Kidney (tissue), 14 donors: ENCODE data around the gene KCNK17. TPM values are rescaled to one million over a fixed set of nuclear protein-coding genes. Genes with fewer than 3 reads are reported as not detected.

ENCODE experiments used
- DNase-seq, 5 donors: peaks; one replicate each; pipeline ENCODE4 v3.0.0-alpha.2; 2013 to 2020
- FAIRE-seq: peaks from 2 replicates; lab custom pipeline; 2012; peaks lifted over from hg19 to GRCh38; lab: Jason Lieb, UNC
- H3K27ac ChIP-seq, 2 donors: one replicate each; pipeline ENCODE4 v1.7.0; 2013; ENCODE audit warnings: low read depth in 2 of 2, low read length in 2 of 2, inconsistent platforms in 1 of 2
- H3K27me3 ChIP-seq: one replicate; pipeline ENCODE4 v1.7.1; 2013; ENCODE audit warnings: low read length, inconsistent platforms; ENCODE audit not compliant: control insufficient read depth, insufficient read depth
- H3K36me3 ChIP-seq, 3 donors: one replicate each; pipeline versions ENCODE4 v1.7.0 to v1.7.1; 2013; ENCODE audit warnings: low read length in 3 of 3, control low read depth in 1 of 3, inconsistent platforms in 1 of 3; ENCODE audit not compliant: insufficient read depth in 3 of 3, control insufficient read depth in 2 of 3
- H3K4me1 ChIP-seq, 3 donors: one replicate each; pipeline versions ENCODE4 v1.7.0 to v1.7.1; 2013; ENCODE audit warnings: low read length in 3 of 3, inconsistent platforms in 1 of 3, low read depth in 1 of 3; ENCODE audit not compliant: control insufficient read depth in 2 of 3, insufficient read depth in 2 of 3
- H3K4me3 ChIP-seq, 3 donors: one replicate each; pipeline versions ENCODE4 v1.7.0 to v1.8.1; 2013; ENCODE audit warnings: low read length in 3 of 3, control low read depth in 1 of 3, inconsistent platforms in 1 of 3
- H3K9ac ChIP-seq, 3 donors: one replicate each; pipeline versions ENCODE4 v1.7.0 to v1.7.1; 2013; ENCODE audit warnings: low read length in 3 of 3, control low read depth in 1 of 3, inconsistent platforms in 1 of 3
- H3K9me3 ChIP-seq, 3 donors: one replicate each; pipeline versions ENCODE4 v1.7.0 to v1.7.1; 2013; ENCODE audit warnings: low read length in 3 of 3, control low read depth in 1 of 3, inconsistent platforms in 1 of 3; ENCODE audit not compliant: control insufficient read depth in 2 of 3, insufficient read depth in 1 of 3
- CTCF ChIP-seq: IDR thresholded peaks from 3 replicates; pipeline ENCODE4 v1.5.1; 2012; ENCODE audit warnings: mild to moderate bottlenecking, moderate library complexity, borderline replicate concordance; ENCODE audit not compliant: insufficient read depth; ENCODE audit errors: extremely low read depth
- intact Hi-C: fragments of 100-400 bp; cut with DNase I; formaldehyde crosslinking; loops from one replicate; pipeline ENCODE4 v1.11.1; 2022
- polyA plus RNA-seq: library from polyadenylated mRNA; stranded (reverse); fragments of 350-450 nt; fragmentation: Illumina TruSeq; extraction: RNeasy Lipid Tissue Mini Kit (QIAGEN cat#74804); gene quantifications from one replicate; pipeline ENCODE4 v1.2.3, GENCODE V29; 2014; ENCODE audit warnings: low read depth, low replicate concordance; ENCODE audit not compliant: insufficient read depth
- total RNA-seq: library from RNA; stranded (reverse); fragmentation: NEBNext Ultra II Directional; extraction: Animal tissue kit (Norgen Biotek cat#: 25700); gene quantifications from one replicate; pipeline ENCODE4 v1.2.1, GENCODE V29; 2021
- donor health status: control.
- donor health status: control.
- donor health status: control.
- donor health status: control.
- donor health status: control.
- donor health status: DM: yes; HTN: yes; CAD: no.
- donor health status: Normal renal cell carcinoma (clear cell type).

KCNK17 gene
- total and polyA plus RNA-seq, 2 donors from 2014 or later = 0.38 TPM; not detected in 1

GRCh38 chr6:39330476-39330875 is 16.3 kb upstream of the KCNK17 start:
- Histone ChIP-seq H3K27ac (no peak overlapping the region), H3K4me1 (no peaks in the 10 kb centered on the region), H3K9ac (no peak overlapping the region), H3K27me3 (no peaks in the 10 kb centered on the region), H3K4me3 (no peak overlapping the region), H3K36me3 (no peaks in the 10 kb centered on the region), H3K9me3 (no peaks in the 10 kb centered on the region)
- no peak for TF ChIP-seq CTCF
- FAIRE-seq (no peak), DNase-seq (no peak)
- intact Hi-C loops = no loop called here

- FAIRE-seq (no peak), DNase-seq (no peak)
- Histone ChIP-seq H3K36me3 (no peaks in the 10 kb centered on the region), H3K9ac (no peak overlapping the region), H3K27ac (no peak overlapping the region), H3K4me3 (no peak overlapping the region), H3K9me3 (no peaks in the 10 kb centered on the region), H3K27me3 (no peaks in the 10 kb centered on the region), H3K4me1 (no peaks in the 10 kb centered on the region)
- TF ChIP-seq CTCF = no peak
- intact Hi-C loops = no loop called here
Measured at GRCh38 chr6:39330057-39330456, 15.8 kb upstream of the KCNK17 start.

GRCh38 chr6:39328066-39328465 is 13.8 kb upstream of the KCNK17 start:
- no peak overlapping the region for H3K4me3 ChIP-seq
- H3K4me1 ChIP-seq = no peaks in the 10 kb centered on the region
- FAIRE-seq (no peak), DNase-seq (no peak)
- H3K36me3 ChIP-seq = no peaks in the 10 kb centered on the region
- no peaks in the 10 kb centered on the region for H3K9me3 ChIP-seq
- intact Hi-C loops = no loop called here
- no peak overlapping the region for H3K27ac ChIP-seq
- H3K27me3 ChIP-seq = no peaks in the 10 kb centered on the region
- TF ChIP-seq CTCF = no peak
- no peak overlapping the region for H3K9ac ChIP-seq

GRCh38 chr6:39327507-39327906 is 13.3 kb upstream of the KCNK17 start:
- no peak for FAIRE-seq
- no peak overlapping the region for H3K4me3 ChIP-seq

More at GRCh38 chr6:39327507-39327906, 13.3 kb upstream of the KCNK17 start:
- intact Hi-C loops = no loop called here
- no peaks in the 10 kb centered on the region for H3K9me3 ChIP-seq
- TF ChIP-seq CTCF = no peak
- no peaks in the 10 kb centered on the region for H3K36me3 ChIP-seq
- no peak overlapping the region for H3K9ac ChIP-seq
- H3K27me3 ChIP-seq = no peaks in the 10 kb centered on the region
- H3K4me1 ChIP-seq = no peaks in the 10 kb centered on the region
- no peak overlapping the region for H3K27ac ChIP-seq
- DNase-seq = no peak
